ENCODE results near the gene FAM50B.
"Not testable (repeated sequence)": the region's sequence is repeated elsewhere in the genome, so short reads cannot be mapped to it uniquely, and the experiment has no call there.

The FAM50B gene

GRCh38 chr6:3850451-3851203 is 1.5 kb downstream of the FAM50B start:
- DNase-seq = peak; percentile 55 to 68

GRCh38 chr6:3851839-3852238 is 2.7 kb downstream of the FAM50B start:
- no peak for DNase-seq

GRCh38 chr6:3852391-3852790 is 3.2 kb downstream of the FAM50B start:
- DNase-seq = no peak

- DNase-seq = no peak
Observed at GRCh38 chr6:3855866-3856265, 6.7 kb downstream of the FAM50B start.

GRCh38 chr6:3856576-3856975 is 7.4 kb downstream of the FAM50B start:
- DNase-seq = peak in 1 of 2 donors; percentile 13

- no peak for DNase-seq
Observed at GRCh38 chr6:3857468-3858456, 8.6 kb downstream of the FAM50B start.

- no peak for DNase-seq
Observed at GRCh38 chr6:3859878-3860552, 10.8 kb downstream of the FAM50B start.

- peak in 1 of 2 donors; percentile 8 for DNase-seq
Observed at GRCh38 chr6:3861424-3861823, 12.3 kb downstream of the FAM50B start.

GRCh38 chr6:3862038-3862437 is 12.9 kb downstream of the FAM50B start:
- no peak for DNase-seq

GRCh38 chr6:3863322-3863721 is 14.1 kb downstream of the FAM50B start:
- not testable (repeated sequence) for DNase-seq

GRCh38 chr6:3865463-3865862 is 16.3 kb downstream of the FAM50B start:
- DNase-seq = no peak

- DNase-seq = no peak
Observed at GRCh38 chr6:3867641-3868502, 18.7 kb downstream of the FAM50B start.

GRCh38 chr6:3868544-3868943 is 19.4 kb downstream of the FAM50B start:
- DNase-seq = no peak

- DNase-seq = no peak
Observed at GRCh38 chr6:3869284-3869631, 20.1 kb downstream of the FAM50B start.

- peak; percentile 17 to 46 for DNase-seq
Observed at GRCh38 chr6:3869632-3870527, 20.7 kb downstream of the FAM50B start.

GRCh38 chr6:3870528-3870925 is 21.4 kb downstream of the FAM50B start:
- no peak for DNase-seq

- no peak for DNase-seq
Observed at GRCh38 chr6:3871515-3871914, 22.3 kb downstream of the FAM50B start.

GRCh38 chr6:3871939-3872338 is 22.8 kb downstream of the FAM50B start:
- no peak for DNase-seq

- DNase-seq = no peak
Observed at GRCh38 chr6:3872370-3872854, 23.2 kb downstream of the FAM50B start.

GRCh38 chr6:3873051-3873450 is 23.9 kb downstream of the FAM50B start:
- no peak for DNase-seq

- DNase-seq = no peak
Observed at GRCh38 chr6:3874069-3874468, 24.9 kb downstream of the FAM50B start.
